ENCODE measurements around the gene LRMDA. TPM values are rescaled to one million over a fixed set of nuclear protein-coding genes. Genes with fewer than 3 reads are reported as not detected.

LRMDA gene
- total and polyA plus RNA-seq, 2 of the 4 experiments (the other 2 are of a cell fraction) = 0.07 TPM; not detected in 1

GRCh38 chr10:75552171-75552570 lies 120.7 kb downstream of the LRMDA start:
- Histone ChIP-seq H3K18ac (ENCODE audit: low read depth, low read length) (no peak overlapping the region), H3K4ac (ENCODE audit: low read depth, low read length) (no peak overlapping the region), H3K56ac (ENCODE audit: extremely low read depth, insufficient read depth, low read length) (no peak overlapping the region), H3K27ac (ENCODE audit: insufficient read depth, low read length) (no peak overlapping the region), H3K9me3 (ENCODE audit: control insufficient read depth, insufficient read depth, low read length) (no peaks in the 10 kb centered on the region), H2AK5ac (ENCODE audit: low read depth, low read length) (no peak overlapping the region), H4K5ac (ENCODE audit: low read depth, low read length) (no peak overlapping the region), H3K27me3 (ENCODE audit: control insufficient read depth, insufficient read depth, low read length) (no peaks in the 10 kb centered on the region), H2AK9ac (replicated peaks; ENCODE audit: low read depth, low read length, poor library complexity) (no peak overlapping the region), H2AFZ (replicated peaks; ENCODE audit: low read length, poor library complexity) (no peak overlapping the region), H3K14ac (replicated peaks; ENCODE audit: low read depth, low read length) (no peak overlapping the region), H3K36me3 (ENCODE audit: control insufficient read depth, insufficient read depth, low read length) (no peaks in the 10 kb centered on the region), H4K20me1 (ENCODE audit: insufficient read depth, low read length) (no peaks in the 10 kb centered on the region), H2BK5ac (ENCODE audit: low read depth, low read length, poor library complexity, severe bottlenecking) (no peak overlapping the region), H3K9ac (ENCODE audit: low read depth, low read length) (no peak overlapping the region), H3K4me3 (ENCODE audit: insufficient read depth, low read depth, low read length) (no peak overlapping the region), H3K79me1 (ENCODE audit: low read depth in 1 of 2, low read length in 2 of 2) (no peaks in the 10 kb centered on the region), H4K8ac (ENCODE audit: low read depth in 2 of 2, low read length in 2 of 2) (no peak overlapping the region), H2BK15ac (ENCODE audit: low read depth, low read length) (no peak overlapping the region), H3K4me2 (ENCODE audit: low read depth, low read length) (no peak overlapping the region), H4K91ac (ENCODE audit: insufficient read depth, low read depth, low read length) (no peak overlapping the region), H3K4me1 (ENCODE audit: control insufficient read depth, insufficient read depth, low read length) (peaks cover 3% of the 10 kb centered on the region; the same call in 1 of the 2 replicates), H3K9me1 (ENCODE audit: insufficient read depth, low read length) (no peaks in the 10 kb centered on the region), H2BK120ac (ENCODE audit: low read depth, low read length) (no peak overlapping the region), H2BK20ac (ENCODE audit: low read depth, low read length) (no peak overlapping the region), H3K23ac (ENCODE audit: low read depth, low read length) (no peak overlapping the region)
- no peak for ATAC-seq (ENCODE audit: low read depth)
- POLR2A ChIA-PET (ENCODE audit: unreplicated experiment) = interaction anchor here (0.6 kb wide), 1 partner anchor 477 kb away, joined by 3 read pairs; no protein-coding TSS in a partner anchor
- no peak for TF ChIP-seq MAZ (IDR thresholded peaks at IDR 0.05; ENCODE audit: borderline replicate concordance, low read depth, low read length)
- TF ChIP-seq BHLHE40 (IDR thresholded peaks at IDR 0.05; ENCODE audit: low read depth, low read length) = no peak
- no peak for TF ChIP-seq POLR2A (IDR thresholded peaks at IDR 0.05; ENCODE audit: low read depth, low read length)
- no peak for TF ChIP-seq SMC3 (IDR thresholded peaks at IDR 0.05; ENCODE audit: low read depth, low read length)
- TF ChIP-seq FOS (IDR thresholded peaks at IDR 0.05; ENCODE audit: low read depth, low read length) = no peak
- no CpG with 5 or more reads among the region's 1 CpG for WGBS, 2 experiments (ENCODE audit: extremely low coverage in 2 of 2, insufficient read length in 1 of 2)
- in situ Hi-C loops (cut with MboI; ENCODE audit: low sequenced_read_pairs) (no loop called here), dilution Hi-C loops (cut with HindIII; ENCODE audit: low sequenced_read_pairs, unreplicated experiment) (no loop called here), intact Hi-C loops (cut with micrococcal nuclease) (no loop called here)
- no TSS peak for BruUV-seq (replicated peaks)
- DNase-seq = no peak
- CTCF ChIA-PET = interaction anchor here (0.7 kb wide), 1 partner anchor 797 kb away, joined by 3 read pairs; no protein-coding TSS in a partner anchor

Data from IMR-90 (cell line).